Spleen (tissue), 11 donors: ENCODE measurements around the gene FUT9. TPM values are rescaled to one million over a fixed set of nuclear protein-coding genes. Genes with fewer than 3 reads are reported as not detected.

Experiments
- DNase-seq: peaks from one replicate; pipeline ENCODE4 v3.0.0-alpha.2; 2020
- H3K27ac ChIP-seq, 8 donors: fragments of 200-600 bp; sonication (generic) in 7 of 8; 1 replicate in 4 of 8; 2 replicates in 4 of 8; pipeline versions ENCODE4 v1.5.0 to v1.8.0; 2016 to 2021; ENCODE audit warnings: inconsistent platforms in 4 of 8, mild to moderate bottlenecking in 4 of 8, moderate library complexity in 1 of 8
- H3K27me3 ChIP-seq, 7 donors: fragments of 200-600 bp; sonication (generic) in 6 of 7; replicated peaks in 1 of 7; 1 replicate in 4 of 7; 2 replicates in 3 of 7; pipeline versions ENCODE4 v1.5.0 to v1.8.0; 2016 to 2021; ENCODE audit warnings: inconsistent platforms in 3 of 7, mild to moderate bottlenecking in 1 of 7
- H3K36me3 ChIP-seq, 6 donors: fragments of 200-600 bp; sonication (generic) in 5 of 6; 1 replicate in 4 of 6; 2 replicates in 2 of 6; pipeline versions ENCODE4 v1.5.0 to v1.8.0; 2016 to 2021; ENCODE audit warnings: inconsistent platforms in 2 of 6
- H3K4me1 ChIP-seq, 6 donors: fragments of 200-600 bp; sonication (generic) in 5 of 6; 1 replicate in 3 of 6; 2 replicates in 3 of 6; pipeline versions ENCODE4 v1.5.0 to v1.8.0; 2016 to 2021; ENCODE audit warnings: inconsistent platforms in 3 of 6
- H3K4me3 ChIP-seq, 8 donors: fragments of 200-600 bp; sonication (generic) in 7 of 8; 1 replicate in 4 of 8; 2 replicates in 4 of 8; pipeline versions ENCODE4 v1.5.0 to v1.8.0; 2016 to 2021; ENCODE audit warnings: inconsistent platforms in 4 of 8, mild to moderate bottlenecking in 4 of 8, moderate library complexity in 2 of 8
- H3K9me3 ChIP-seq, 8 donors: fragments of 200-600 bp; sonication (generic) in 7 of 8; 1 replicate in 4 of 8; 2 replicates in 4 of 8; pipeline versions ENCODE4 v1.5.0 to v1.8.0; 2016 to 2021; ENCODE audit warnings: inconsistent platforms in 4 of 8
- POLR2A ChIP-seq, 3 donors: fragments of 450-650 bp; IDR thresholded peaks; one replicate each; pipeline ENCODE4 v1.5.1; 2017; ENCODE audit warnings: antibody characterized with exemption in 3 of 3, mild to moderate bottlenecking in 1 of 3
- POLR2AphosphoS5 ChIP-seq, 3 donors: sonication (generic); formaldehyde crosslinking; IDR thresholded peaks; one replicate each; pipeline ENCODE4 v1.5.1; 2017; ENCODE audit warnings: antibody characterized with exemption in 3 of 3
- WGBS, 5 donors: extraction: QIAGEN DNeasy Blood & Tissue Kit in 3 of 5; methylation state at CpG; one replicate each; pipeline versions ENCODE4 v1.1.5 to v1.1.7; 2013 to 2018; 5-methylcytosine and 5-hydroxymethylcytosine counted together
- intact Hi-C: fragments of 100-400 bp; cut with DNase I; formaldehyde crosslinking; loops from one replicate; pipeline ENCODE4 v1.15.0; 2023; ENCODE audit warnings: low total_unique reads
- polyA plus RNA-seq, 3 donors: library from polyadenylated mRNA; stranded (reverse); fragments of 200-250 nt; gene quantifications; one replicate each; pipeline ENCODE4 v1.2.1, GENCODE V29; 2013
- total RNA-seq, 7 donors: library from RNA; depleted of rRNA in 3 of 7; stranded (reverse); fragments of >200 nt in 3 of 7; fragmentation: NEBNext Ultra II Directional in 4 of 7; extraction: Animal tissue kit (Norgen Biotek cat#: 25700) in 4 of 7; gene quantifications; one replicate each; pipeline versions ENCODE4 v1.1.0 to v1.2.1, GENCODE V29; 2016 to 2021
- TF ChIP-seq, protein P1 (sequence below), 11 experiments: fragments of 200-600 bp in 7 of 11; fragments of 450-650 bp in 4 of 11; sonication (generic) in 4 of 11; IDR thresholded peaks in 8 of 11; conservative IDR thresholded peaks in 3 of 11; 1 replicate in 7 of 11; 2 replicates in 4 of 11; pipeline versions ENCODE4 v1.4.0 to v1.8.0; 2016 to 2021; ENCODE audit warnings: antibody characterized with exemption in 11 of 11, inconsistent platforms in 4 of 11, mild to moderate bottlenecking in 1 of 11
- donor health status: healthy with polysubstance abuse.
- donor health status: DM: no; HTN: no; CAD: no; lungs with moderate emphysema.
- donor health status: DM: no; HTN: no; CAD: no.
- donor health status: Bipolar disorder and iron deficiency.
- donor health status: healthy.
- donor health status: DM: no; HTN: no; CAD: no.
- donor health status: DM: yes; HTN: yes; CAD: no.

FUT9 gene
- total and polyA plus RNA-seq, 10 donors = under 0.01 TPM; not detected in 9

DNA sequence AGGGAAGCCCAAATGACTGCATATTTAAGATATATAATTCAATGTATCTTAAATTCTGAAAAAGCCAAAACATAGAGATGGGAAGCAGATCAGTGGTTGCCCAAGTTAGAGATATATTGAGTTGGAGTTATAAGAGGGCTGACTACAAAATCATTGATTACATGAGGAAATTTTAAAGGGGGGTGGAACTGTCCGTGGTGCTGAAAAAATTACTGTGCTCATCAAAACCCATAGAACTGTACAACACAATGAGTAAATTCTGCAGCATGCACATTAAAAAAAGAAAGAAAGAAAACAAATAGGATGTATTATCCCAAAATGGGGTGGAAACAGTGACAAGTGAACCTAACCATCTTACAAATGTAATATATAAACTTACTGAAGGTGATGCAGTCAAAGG lies 100.9 kb downstream of the FUT9 start:
- intact Hi-C loops = no loop called here
- DNase-seq = no peak
- no peaks in the 10 kb centered on the region for H3K9me3 ChIP-seq
- TF ChIP-seq, protein P1, sequence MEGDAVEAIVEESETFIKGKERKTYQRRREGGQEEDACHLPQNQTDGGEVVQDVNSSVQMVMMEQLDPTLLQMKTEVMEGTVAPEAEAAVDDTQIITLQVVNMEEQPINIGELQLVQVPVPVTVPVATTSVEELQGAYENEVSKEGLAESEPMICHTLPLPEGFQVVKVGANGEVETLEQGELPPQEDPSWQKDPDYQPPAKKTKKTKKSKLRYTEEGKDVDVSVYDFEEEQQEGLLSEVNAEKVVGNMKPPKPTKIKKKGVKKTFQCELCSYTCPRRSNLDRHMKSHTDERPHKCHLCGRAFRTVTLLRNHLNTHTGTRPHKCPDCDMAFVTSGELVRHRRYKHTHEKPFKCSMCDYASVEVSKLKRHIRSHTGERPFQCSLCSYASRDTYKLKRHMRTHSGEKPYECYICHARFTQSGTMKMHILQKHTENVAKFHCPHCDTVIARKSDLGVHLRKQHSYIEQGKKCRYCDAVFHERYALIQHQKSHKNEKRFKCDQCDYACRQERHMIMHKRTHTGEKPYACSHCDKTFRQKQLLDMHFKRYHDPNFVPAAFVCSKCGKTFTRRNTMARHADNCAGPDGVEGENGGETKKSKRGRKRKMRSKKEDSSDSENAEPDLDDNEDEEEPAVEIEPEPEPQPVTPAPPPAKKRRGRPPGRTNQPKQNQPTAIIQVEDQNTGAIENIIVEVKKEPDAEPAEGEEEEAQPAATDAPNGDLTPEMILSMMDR (IDR thresholded peaks at IDR 0.05 in 8 of 11, conservative IDR thresholded peaks at IDR 0.05 in 3 of 11) = no peak
- no peak for TF ChIP-seq POLR2A (IDR thresholded peaks at IDR 0.05)
- no peak for TF ChIP-seq POLR2AphosphoS5 (IDR thresholded peaks at IDR 0.05)
- 28 to 35% (median 32%) methylated on average over 1 of the region's 1 CpG for WGBS, 5 donors
- H3K27ac ChIP-seq = no peak overlapping the region
- no peaks in the 10 kb centered on the region for H3K36me3 ChIP-seq
- H3K27me3 ChIP-seq = no peaks in the 10 kb centered on the region
- H3K4me3 ChIP-seq = no peak overlapping the region
- no peaks in the 10 kb centered on the region for H3K4me1 ChIP-seq

DNA sequence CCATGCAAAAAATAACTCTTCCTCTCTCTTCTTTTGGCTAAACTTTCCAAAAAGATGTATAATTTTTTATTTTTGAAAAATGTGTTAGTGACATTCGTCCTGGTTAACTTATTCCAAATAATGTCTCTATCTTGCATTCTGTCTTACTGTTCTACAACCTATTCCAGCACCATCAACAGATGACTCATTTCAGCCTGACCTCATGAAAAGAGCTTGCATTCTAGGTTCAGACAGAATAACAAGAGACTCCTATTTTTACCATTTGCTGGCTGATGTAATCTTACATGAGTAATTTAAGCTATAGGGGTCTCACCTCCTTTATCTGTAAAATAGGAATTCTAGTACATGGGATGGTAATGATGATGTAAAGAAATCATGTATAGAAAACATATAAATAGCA lies 109.0 kb downstream of the FUT9 start:
- Histone ChIP-seq H3K27ac (no peak overlapping the region), H3K4me3 (no peak overlapping the region), H3K27me3 (no peaks in the 10 kb centered on the region), H3K4me1 (no peaks in the 10 kb centered on the region), H3K36me3 (no peaks in the 10 kb centered on the region), H3K9me3 (peaks cover 0 to 7% (median 0%) of the 10 kb centered on the region in 8 donors)
- TF ChIP-seq POLR2AphosphoS5 (IDR thresholded peaks at IDR 0.05) (no peak), POLR2A (IDR thresholded peaks at IDR 0.05) (no peak)
- TF ChIP-seq, protein P1 (IDR thresholded peaks at IDR 0.05 in 8 of 11, conservative IDR thresholded peaks at IDR 0.05 in 3 of 11) = no peak
- 44 to 62% (median 48%) methylated on average over 1 of the region's 1 CpG for WGBS, 5 donors
- intact Hi-C loops = no loop called here
- DNase-seq = no peak

DNA sequence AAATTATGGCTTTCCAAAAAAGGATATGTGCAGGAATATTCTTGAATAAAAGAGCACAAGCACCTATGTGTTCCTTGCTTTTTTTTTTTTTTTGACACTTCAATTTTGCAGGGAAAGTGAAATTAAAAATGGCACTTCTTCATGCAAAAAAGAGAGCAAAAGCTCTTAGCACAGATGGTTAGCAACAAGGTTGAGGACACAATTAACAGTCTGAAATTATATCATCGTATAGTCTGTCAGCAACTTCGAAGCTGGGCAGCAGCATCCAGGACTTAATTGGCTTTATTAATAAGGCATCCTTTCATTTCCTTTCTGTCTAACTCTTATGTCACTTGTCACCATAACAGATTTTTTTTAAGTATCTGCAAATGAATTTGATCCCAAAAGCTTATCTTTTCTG lies 122.6 kb downstream of the FUT9 start:
- H3K4me1 ChIP-seq = no peaks in the 10 kb centered on the region
- no peak for DNase-seq
- 73 to 90% (median 86%) methylated on average over 2 of the region's 2 CpGs for WGBS, 5 donors
- no peak overlapping the region for H3K27ac ChIP-seq
- peaks cover 0 to 4% (median 0%) of the 10 kb centered on the region in 8 donors for H3K9me3 ChIP-seq
- intact Hi-C loops = no loop called here
- TF ChIP-seq, protein P1 (IDR thresholded peaks at IDR 0.05 in 8 of 11, conservative IDR thresholded peaks at IDR 0.05 in 3 of 11) = no peak
- TF ChIP-seq POLR2A (IDR thresholded peaks at IDR 0.05) (no peak), POLR2AphosphoS5 (IDR thresholded peaks at IDR 0.05) (no peak)
- no peak overlapping the region for H3K4me3 ChIP-seq
- H3K36me3 ChIP-seq = no peaks in the 10 kb centered on the region
- H3K27me3 ChIP-seq = no peaks in the 10 kb centered on the region

DNA sequence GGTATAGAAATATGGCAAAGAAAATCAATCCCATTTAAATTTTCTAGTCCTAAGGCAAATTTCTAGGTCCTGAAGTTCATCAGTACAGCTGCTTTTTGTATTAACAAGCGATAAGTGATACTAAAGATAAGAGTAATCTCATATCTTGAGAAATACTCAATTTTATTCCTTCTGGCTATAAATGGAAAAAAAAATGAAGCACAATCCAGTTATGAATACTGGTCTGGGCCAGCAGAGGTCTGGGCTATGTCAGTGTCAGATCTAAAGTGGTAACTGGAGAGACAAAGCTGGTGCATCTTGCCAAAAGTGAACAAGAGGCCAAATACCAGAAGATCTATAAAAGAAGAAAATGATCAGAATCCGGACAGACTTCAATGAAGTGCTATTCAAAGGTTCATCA lies 126.4 kb downstream of the FUT9 start:
- DNase-seq = no peak
- intact Hi-C loops = no loop called here
- 71 to 84% (median 81%) methylated on average over 2 of the region's 2 CpGs for WGBS, 5 donors

More for the DNA sequence above, 126.4 kb downstream of the FUT9 start:
- no peaks in the 10 kb centered on the region for H3K27me3 ChIP-seq
- no peak overlapping the region for H3K27ac ChIP-seq
- H3K36me3 ChIP-seq = no peaks in the 10 kb centered on the region
- TF ChIP-seq POLR2A (IDR thresholded peaks at IDR 0.05) = no peak
- TF ChIP-seq, protein P1 (IDR thresholded peaks at IDR 0.05 in 8 of 11, conservative IDR thresholded peaks at IDR 0.05 in 3 of 11) = no peak
- no peak for TF ChIP-seq POLR2AphosphoS5 (IDR thresholded peaks at IDR 0.05)
- no peaks in the 10 kb centered on the region for H3K4me1 ChIP-seq
- H3K9me3 ChIP-seq = peaks cover 0 to 4% (median 0%) of the 10 kb centered on the region in 8 donors
- H3K4me3 ChIP-seq = no peak overlapping the region
